ENCODE results near the gene VAV1.

GRCh38 chr19:6876748-6877147 is 104.2 kb downstream of the VAV1 start:
- no peak for TF ChIP-seq EZH2phosphoT487 (IDR thresholded peaks at IDR 0.05; ENCODE audit: insufficient read depth, low read depth)
- TF ChIP-seq EZH2 (IDR thresholded peaks at IDR 0.05; ENCODE audit: insufficient read depth, poor library complexity, severe bottlenecking) = no peak
